KMS-11 (cell line): Measurements from ENCODE around the gene PLEKHF1.

Experiments
- H2AFZ ChIP-seq: fragments of 200-600 bp; sonication (generic); 2 replicates; pipeline ENCODE4 v1.6.1; 2016; ENCODE audit warnings: antibody characterized with exemption, mixed run types, low read depth
- H3K27ac ChIP-seq: fragments of 200-600 bp; sonication (generic); 2 replicates; pipeline ENCODE4 v1.6.1; 2016; ENCODE audit warnings: mild to moderate bottlenecking, mixed run types
- H3K27me3 ChIP-seq: fragments of 200-600 bp; sonication (generic); 2 replicates; pipeline ENCODE4 v1.6.1; 2017; ENCODE audit warnings: mild to moderate bottlenecking, low read depth, mixed run types, moderate library complexity; ENCODE audit not compliant: insufficient read depth
- H3K36me3 ChIP-seq: fragments of 200-600 bp; sonication (generic); 2 replicates; pipeline ENCODE4 v1.6.1; 2017; ENCODE audit warnings: mild to moderate bottlenecking, mixed run types; ENCODE audit not compliant: insufficient read depth
- H3K4me1 ChIP-seq: fragments of 200-600 bp; sonication (generic); 2 replicates; pipeline ENCODE4 v1.6.1; 2016; ENCODE audit warnings: mild to moderate bottlenecking, low read depth, mixed run types; ENCODE audit not compliant: poor library complexity, severe bottlenecking
- H3K4me2 ChIP-seq: fragments of 200-600 bp; sonication (generic); 2 replicates; pipeline ENCODE4 v1.7.0; 2016; ENCODE audit warnings: mild to moderate bottlenecking, mixed run types
- H3K4me3 ChIP-seq: fragments of 200-600 bp; sonication (generic); IDR thresholded peaks from 2 replicates; pipeline ENCODE4 v1.6.1; 2017; ENCODE audit warnings: low read depth, low read length, mixed read lengths; ENCODE audit not compliant: insufficient read depth
- H3K79me2 ChIP-seq: fragments of 200-600 bp; sonication (generic); 2 replicates; pipeline ENCODE4 v1.6.1; 2016; ENCODE audit warnings: low read depth, mixed run types; ENCODE audit not compliant: insufficient read depth
- H3K9ac ChIP-seq: fragments of 200-600 bp; sonication (generic); 2 replicates; pipeline ENCODE4 v1.6.1; 2016; ENCODE audit warnings: mild to moderate bottlenecking, mixed run types
- H4K20me1 ChIP-seq: fragments of 200-600 bp; sonication (generic); 2 replicates; pipeline ENCODE4 v1.6.1; 2016; ENCODE audit warnings: mild to moderate bottlenecking, mixed run types; ENCODE audit not compliant: insufficient read depth
- TF ChIP-seq, protein P1 (sequence below): fragments of 200-600 bp; sonication (generic); conservative IDR thresholded peaks from 2 replicates; pipeline ENCODE4 v1.6.1; 2017; ENCODE audit warnings: low read depth, mild to moderate bottlenecking, antibody characterized with exemption, low read length, moderate library complexity, mixed read lengths

The PLEKHF1 gene

DNA sequence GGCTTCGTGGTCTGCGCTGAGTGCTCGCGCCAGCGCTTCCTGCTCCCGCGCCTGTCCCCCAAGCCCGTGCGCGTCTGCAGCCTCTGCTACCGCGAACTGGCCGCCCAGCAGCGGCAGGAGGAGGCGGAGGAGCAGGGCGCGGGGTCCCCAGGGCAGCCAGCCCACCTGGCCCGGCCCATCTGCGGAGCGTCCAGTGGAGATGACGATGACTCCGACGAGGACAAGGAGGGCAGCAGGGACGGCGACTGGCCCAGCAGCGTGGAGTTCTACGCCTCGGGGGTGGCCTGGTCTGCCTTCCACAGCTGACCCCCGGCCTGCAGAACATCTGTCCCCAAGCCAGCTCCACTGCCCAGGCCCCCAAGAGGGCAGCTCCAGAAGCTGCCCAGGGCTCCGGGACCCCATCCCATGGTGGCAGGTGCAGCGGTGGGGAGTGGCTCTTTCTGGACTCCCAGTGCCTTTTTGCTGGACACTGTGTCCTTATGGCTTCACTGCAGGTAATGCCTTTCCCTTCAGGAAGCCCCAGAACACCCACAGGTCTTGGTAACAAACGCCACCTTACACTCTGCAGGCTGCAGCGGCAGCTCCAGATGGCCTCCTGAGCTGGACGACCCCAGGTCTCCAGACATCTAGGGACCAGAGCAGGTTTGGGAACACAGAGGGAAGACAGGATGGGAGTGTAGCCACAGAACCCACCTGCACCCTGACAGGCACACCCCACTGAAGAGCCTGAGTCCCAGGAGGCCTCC is 9.3 kb downstream of the PLEKHF1 start:
- Histone ChIP-seq H3K79me2 (no peaks in the 10 kb centered on the region), H3K4me3 (no peak overlapping the region), H3K4me2 (no peak overlapping the region), H3K27me3 (no peaks in the 10 kb centered on the region), H2AFZ (no peak overlapping the region), H3K9ac (no peak overlapping the region), H3K27ac (no peak overlapping the region), H3K4me1 (no peaks in the 10 kb centered on the region), H3K36me3 (no peaks in the 10 kb centered on the region), H4K20me1 (no peaks in the 10 kb centered on the region)
- TF ChIP-seq, protein P1, sequence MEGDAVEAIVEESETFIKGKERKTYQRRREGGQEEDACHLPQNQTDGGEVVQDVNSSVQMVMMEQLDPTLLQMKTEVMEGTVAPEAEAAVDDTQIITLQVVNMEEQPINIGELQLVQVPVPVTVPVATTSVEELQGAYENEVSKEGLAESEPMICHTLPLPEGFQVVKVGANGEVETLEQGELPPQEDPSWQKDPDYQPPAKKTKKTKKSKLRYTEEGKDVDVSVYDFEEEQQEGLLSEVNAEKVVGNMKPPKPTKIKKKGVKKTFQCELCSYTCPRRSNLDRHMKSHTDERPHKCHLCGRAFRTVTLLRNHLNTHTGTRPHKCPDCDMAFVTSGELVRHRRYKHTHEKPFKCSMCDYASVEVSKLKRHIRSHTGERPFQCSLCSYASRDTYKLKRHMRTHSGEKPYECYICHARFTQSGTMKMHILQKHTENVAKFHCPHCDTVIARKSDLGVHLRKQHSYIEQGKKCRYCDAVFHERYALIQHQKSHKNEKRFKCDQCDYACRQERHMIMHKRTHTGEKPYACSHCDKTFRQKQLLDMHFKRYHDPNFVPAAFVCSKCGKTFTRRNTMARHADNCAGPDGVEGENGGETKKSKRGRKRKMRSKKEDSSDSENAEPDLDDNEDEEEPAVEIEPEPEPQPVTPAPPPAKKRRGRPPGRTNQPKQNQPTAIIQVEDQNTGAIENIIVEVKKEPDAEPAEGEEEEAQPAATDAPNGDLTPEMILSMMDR: no peak

GRCh38 chr19:29675120-29675649 is 9.9 kb downstream of the PLEKHF1 start:
- Histone ChIP-seq H3K9ac (no peak overlapping the region), H3K4me1 (no peaks in the 10 kb centered on the region), H4K20me1 (no peaks in the 10 kb centered on the region), H3K36me3 (no peaks in the 10 kb centered on the region), H3K27ac (no peak overlapping the region), H3K79me2 (no peaks in the 10 kb centered on the region), H3K4me2 (no peak overlapping the region), H3K4me3 (no peak overlapping the region), H3K27me3 (no peaks in the 10 kb centered on the region), H2AFZ (no peak overlapping the region)
- TF ChIP-seq, protein P1: no peak

GRCh38 chr19:29675650-29676186 is 10.5 kb downstream of the PLEKHF1 start:
- Histone ChIP-seq H3K79me2 (no peaks in the 10 kb centered on the region), H3K27ac (no peak overlapping the region), H3K4me2 (no peak overlapping the region), H2AFZ (no peak overlapping the region), H4K20me1 (no peaks in the 10 kb centered on the region), H3K9ac (no peak overlapping the region), H3K36me3 (no peaks in the 10 kb centered on the region), H3K4me1 (no peaks in the 10 kb centered on the region), H3K27me3 (no peaks in the 10 kb centered on the region), H3K4me3 (no peak overlapping the region)
- TF ChIP-seq, protein P1: no peak

GRCh38 chr19:29676586-29676985 is 11.3 kb downstream of the PLEKHF1 start:
- TF ChIP-seq, protein P1: no peak
- H3K4me2 ChIP-seq: no peak overlapping the region
- no peak overlapping the region for H2AFZ ChIP-seq
- H3K4me3 ChIP-seq: no peak overlapping the region
- no peaks in the 10 kb centered on the region for H3K27me3 ChIP-seq
- no peaks in the 10 kb centered on the region for H3K79me2 ChIP-seq
- no peak overlapping the region for H3K9ac ChIP-seq
- no peaks in the 10 kb centered on the region for H4K20me1 ChIP-seq
- no peaks in the 10 kb centered on the region for H3K4me1 ChIP-seq
- no peak overlapping the region for H3K27ac ChIP-seq
- no peaks in the 10 kb centered on the region for H3K36me3 ChIP-seq
